ENCODE data around the gene OR5H1.
"Not testable (repeated sequence)": the region's sequence is repeated elsewhere in the genome, so short reads cannot be mapped to it uniquely, and the experiment has no call there.

The OR5H1 gene

GRCh38 chr3:98130421-98130820 lies at the start of gene OR5H1:
TSS of gene OR5H1 (plus strand) at chr3:98130721. CDS start at chr3:98132698, 1,977 bp downstream.
- no peak for DNase-seq

- no peak for DNase-seq
Measured at GRCh38 chr3:98086873-98087272, 43.6 kb upstream of the OR5H1 start, which contains the start of gene OR5AC2. TSS of gene OR5AC2 (plus strand) at chr3:98087173. CDS start at chr3:98087173, 0 bp downstream.

GRCh38 chr3:98095882-98096281 lies 34.6 kb upstream of the OR5H1 start:
- no peak for DNase-seq

GRCh38 chr3:98099848-98100247 lies 30.7 kb upstream of the OR5H1 start:
- DNase-seq: no peak

- no peak for DNase-seq
Measured at GRCh38 chr3:98108162-98108561, 22.4 kb upstream of the OR5H1 start.

GRCh38 chr3:98109807-98110549 lies 20.5 kb upstream of the OR5H1 start:
- no peak for DNase-seq

DNA sequence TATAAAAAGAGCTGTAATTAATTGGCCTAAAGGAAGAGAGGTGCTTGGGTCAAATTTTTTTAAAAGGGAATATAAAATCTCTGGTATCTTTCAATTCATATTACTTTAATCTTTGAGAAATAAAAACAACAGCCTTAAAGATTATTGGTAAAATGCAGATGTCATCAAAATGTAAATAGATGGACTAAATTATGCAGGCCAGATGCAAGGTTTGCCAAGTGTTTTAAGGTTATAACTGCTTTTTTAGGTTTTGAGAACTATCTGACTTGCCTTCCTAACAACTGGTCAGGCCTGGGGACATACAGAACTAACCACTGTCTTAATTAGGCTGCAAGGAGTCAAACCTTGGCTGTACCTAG lies 20.0 kb upstream of the OR5H1 start:
- no peak for DNase-seq

DNA sequence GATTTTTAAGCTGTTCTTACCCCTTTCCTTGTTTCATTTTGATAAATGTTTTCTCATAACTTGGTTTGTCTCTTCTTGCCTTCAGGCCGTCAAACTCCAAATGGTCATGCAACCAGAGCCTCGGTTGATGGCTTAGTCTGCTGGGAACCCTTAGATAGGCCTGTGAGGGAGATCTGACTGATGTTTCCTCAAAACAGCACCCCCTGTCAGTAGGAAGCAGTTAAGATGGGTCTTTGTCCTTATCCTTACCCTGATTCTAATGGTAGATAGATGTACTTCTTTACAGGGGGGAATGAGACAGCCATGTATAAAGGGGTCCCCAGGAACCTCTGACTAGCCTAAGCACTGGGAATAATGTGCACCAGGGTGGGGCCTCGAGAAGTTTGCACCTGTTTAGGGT lies 16.3 kb upstream of the OR5H1 start:
- DNase-seq: no peak

GRCh38 chr3:98115717-98116116 lies 14.8 kb upstream of the OR5H1 start:
- DNase-seq: no peak

GRCh38 chr3:98136631-98137030 lies 6.1 kb downstream of the OR5H1 start:
- DNase-seq: no peak

DNA sequence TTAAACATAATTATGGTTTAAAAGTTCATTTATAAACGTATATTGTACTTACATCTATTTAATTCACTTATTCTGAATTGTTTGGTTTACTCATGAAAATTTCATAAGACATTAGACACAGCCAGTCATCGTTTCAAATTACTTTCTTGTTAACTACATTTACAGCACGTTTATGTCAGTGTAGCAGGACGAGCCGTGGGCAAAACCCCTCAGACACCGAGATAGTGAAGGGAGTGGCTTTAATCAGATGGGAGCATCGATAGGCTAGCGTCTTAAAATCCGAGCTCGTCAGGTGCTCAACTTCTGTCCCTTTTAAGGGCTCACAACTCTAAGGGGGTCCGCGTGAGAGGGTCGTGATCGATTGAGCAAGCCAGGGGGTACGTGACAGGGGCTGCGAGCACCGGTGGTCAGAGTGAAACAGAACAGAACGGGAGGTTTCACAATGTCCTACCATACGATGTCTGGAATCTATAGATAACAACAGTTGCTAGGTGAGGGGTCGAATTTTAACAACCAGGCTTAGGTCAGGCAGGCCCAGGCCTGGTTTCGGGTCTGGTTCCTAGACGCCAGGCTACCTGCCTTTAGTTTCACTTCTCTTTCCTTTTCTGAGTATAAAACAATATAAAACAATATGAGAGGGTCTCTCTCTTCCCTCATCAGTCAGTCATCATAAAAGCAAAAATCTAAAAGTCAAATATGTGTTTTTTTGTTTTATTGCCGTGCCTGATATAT lies 7.5 kb downstream of the OR5H1 start:
- not testable (repeated sequence) for DNase-seq

- no peak for DNase-seq
Measured at GRCh38 chr3:98140531-98140930, 10.0 kb downstream of the OR5H1 start.

GRCh38 chr3:98147179-98147578 lies 16.7 kb downstream of the OR5H1 start, which contains the start of gene OR5H14:
TSS of gene OR5H14 (plus strand) at chr3:98147479. CDS start at chr3:98149386, 1,907 bp downstream.
- DNase-seq: no peak

DNA sequence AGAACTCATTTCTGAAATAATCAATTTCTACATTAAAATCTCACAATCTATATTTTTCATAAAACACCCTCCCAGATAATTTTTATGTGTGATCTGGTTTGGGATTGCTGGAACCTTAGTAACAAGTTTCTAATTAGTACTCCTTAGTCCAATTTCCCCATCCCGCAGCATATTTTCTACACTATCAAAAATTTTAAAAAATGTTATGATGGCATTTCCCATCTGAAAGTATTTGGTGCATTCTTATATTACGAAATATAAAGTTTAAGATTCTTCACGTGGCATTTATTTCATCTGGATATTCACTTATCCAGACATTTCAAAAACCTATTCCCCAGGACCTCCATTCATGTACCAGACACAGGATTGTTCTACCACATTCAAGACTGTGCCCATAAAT lies 18.2 kb downstream of the OR5H1 start:
- no peak for DNase-seq

GRCh38 chr3:98149456-98149855 lies 18.9 kb downstream of the OR5H1 start:
- not testable (repeated sequence) for DNase-seq

DNA sequence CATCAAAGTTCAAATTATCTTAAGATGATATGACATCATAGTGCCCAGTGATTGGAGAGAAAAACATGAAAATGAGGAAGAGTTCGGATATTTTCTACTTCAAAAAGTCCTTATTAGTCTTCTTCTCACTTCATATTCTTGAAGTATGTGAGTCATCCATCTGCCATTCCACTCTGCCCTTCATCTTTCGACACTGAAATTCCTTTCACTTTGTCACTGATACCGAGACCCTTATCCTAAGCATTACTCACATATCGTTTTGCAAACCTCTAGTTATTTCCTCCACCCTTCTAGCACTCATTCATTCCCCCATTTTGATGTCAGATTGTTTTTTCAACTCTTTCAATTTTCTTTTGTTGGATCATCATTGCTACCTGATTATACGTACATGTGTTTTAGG lies 20.7 kb downstream of the OR5H1 start:
- DNase-seq: no peak

DNA sequence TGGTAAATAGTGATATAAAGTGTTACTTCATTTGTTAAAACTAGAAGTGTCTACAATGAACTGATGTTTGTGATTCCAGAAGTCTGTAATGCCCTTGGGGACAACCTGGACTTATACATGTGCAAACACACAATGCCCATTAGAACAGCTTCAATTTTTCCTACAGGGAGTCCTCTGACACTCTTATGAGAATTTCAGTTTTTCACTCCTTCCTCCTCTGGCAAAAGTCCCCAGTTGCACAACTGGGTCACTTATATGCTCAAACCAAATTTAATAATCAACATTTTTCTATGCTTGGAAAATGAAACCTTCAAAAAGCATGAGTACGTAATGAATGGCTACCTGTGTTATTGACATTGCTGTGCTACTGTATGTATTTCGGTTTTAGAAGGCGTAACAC lies 35.9 kb downstream of the OR5H1 start, which contains the start of gene OR5H15:
Gene OR5H15 (plus strand): TSS at position 301 of the 400 bp plus-strand sequence. CDS start 2,004 bp downstream, outside the sequence.
- no peak for DNase-seq

DNA sequence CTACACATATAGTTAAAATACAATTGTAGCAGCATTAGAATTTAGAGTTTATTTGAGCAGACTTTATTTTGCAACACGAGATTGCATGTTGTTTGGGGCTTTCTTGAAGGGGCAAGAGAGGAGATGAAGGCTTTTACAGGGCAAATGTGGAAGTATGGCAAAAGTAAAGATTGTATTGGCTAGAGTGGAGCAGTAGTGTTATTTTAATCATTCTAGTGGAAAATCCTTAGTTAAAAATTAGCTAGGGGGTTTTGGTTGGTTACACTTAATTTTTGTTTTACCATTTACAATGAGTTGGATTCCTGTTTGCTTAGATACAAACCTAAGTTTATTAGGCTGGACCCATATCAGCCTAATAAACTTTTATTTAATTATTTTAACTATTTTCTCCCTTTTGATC lies 40.5 kb downstream of the OR5H1 start:
- DNase-seq: no peak

DNA sequence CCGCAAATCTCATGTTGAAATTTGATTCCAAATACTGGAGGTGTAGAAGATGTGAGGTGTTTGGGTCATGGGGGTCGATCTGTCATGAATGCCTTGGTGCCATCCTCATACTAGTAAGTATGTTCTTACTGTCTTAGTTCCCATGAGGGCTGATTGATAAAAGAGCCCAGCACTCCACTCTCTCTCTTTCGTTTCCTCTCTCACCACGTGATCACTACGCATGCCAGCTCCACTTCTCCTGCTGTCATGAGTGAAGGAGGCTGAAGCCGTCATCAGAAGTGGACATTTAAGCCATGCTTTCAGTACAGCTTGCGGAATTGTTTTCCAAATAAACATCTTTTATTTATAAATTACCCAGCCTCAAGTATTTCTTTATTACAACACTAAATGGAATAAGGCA lies 42.1 kb downstream of the OR5H1 start:
- DNase-seq: no peak

DNA sequence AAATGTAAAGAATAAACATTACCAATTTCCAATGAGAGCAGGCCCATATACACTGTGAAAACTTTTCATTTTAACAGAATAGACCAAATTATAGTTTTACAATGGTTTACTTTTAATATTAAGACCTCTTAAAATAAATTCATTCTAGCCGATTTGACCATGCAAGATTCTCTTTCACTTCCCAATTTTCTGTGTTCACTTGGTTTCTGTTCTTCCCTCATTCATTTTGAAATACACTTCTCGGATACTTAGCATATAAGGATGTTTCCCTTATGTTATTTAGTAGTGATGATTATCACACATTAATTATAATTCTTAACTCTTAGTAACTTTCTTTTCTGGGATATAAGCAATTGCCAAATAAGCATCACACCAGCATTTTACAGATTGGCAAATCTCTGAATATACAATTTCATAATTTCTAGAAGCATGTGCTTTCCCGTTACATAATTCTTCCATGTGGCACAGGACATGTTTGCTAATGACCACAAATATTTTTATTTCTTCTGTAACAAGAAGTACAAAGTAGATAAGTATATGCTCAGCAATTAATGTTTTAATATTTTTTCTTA lies 49.9 kb downstream of the OR5H1 start:
- DNase-seq: no peak

DNA sequence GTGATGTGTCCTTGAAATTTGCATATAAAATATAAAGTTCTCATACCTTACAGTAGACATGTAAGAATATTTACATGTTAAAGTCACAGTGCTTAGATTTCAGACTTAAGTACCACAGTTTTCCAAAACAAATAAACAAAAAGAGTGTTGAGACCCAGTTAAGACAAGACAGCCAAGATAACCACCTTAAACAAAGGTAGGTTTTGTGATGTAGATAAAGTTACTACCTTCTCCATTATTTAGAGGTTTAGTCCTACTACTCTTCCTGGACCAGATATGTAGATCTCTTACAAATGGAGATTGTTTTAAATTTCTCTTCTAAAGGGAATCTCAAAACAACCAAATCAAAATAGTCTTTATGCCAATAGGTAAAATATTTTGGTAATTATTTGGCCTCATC lies 51.7 kb downstream of the OR5H1 start:
- no peak for DNase-seq

DNA sequence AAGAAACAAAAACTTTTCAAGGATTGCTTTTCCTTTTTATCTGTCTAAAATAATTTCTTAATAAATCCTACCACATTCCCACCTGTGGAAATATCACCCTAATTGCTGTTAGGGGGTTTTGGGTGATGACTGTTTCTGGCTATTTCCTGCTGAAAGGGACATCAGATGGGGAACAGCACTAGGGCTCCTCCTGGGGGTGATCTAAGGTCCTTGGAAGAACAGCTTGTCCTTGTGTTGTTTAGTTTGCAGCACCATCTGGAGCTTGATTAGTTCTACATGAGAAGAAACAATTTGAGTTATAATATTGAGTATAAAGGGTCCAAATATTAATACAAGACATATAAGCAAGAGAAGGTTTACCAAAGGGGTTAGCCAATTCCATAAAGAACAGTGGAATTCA lies 54.7 kb downstream of the OR5H1 start:
- no peak for DNase-seq

All from anterior cingulate cortex (tissue), 58 donors.